HepG2 (cell line): ENCODE data around the gene SLC35F1. TPM values are rescaled to one million over a fixed set of nuclear protein-coding genes. Genes with fewer than 3 reads are reported as not detected.

Experiments
- ATAC-seq: fragments of 200-7000 bp; cut with Tn5 transposase; 3 replicates; pipeline ENCODE4 v1.9.1; 2020; ENCODE audit warnings: mild to moderate bottlenecking, moderate library complexity
- BruUV-seq: library from RNA; stranded (reverse); fragments of 400-500 nt; replicated peaks from 2 replicates; lab custom pipeline; 2021; lab: Mats Ljungman, UMichigan
- CTCF ChIA-PET: fragments of 300-600 bp; formaldehyde crosslinking; extraction: SDS; loops from one replicate; lab custom pipeline; 2021; ENCODE audit warnings: low total read pairs, inconsistent platforms, low intra/inter-chr PET ratio; lab: Yijun Ruan, JAX
- POLR2A ChIA-PET: fragments of 350-600 bp; sonication (Branson Sonifier 250); formaldehyde crosslinking; loops from one replicate; lab custom pipeline; 2020; ENCODE audit warnings: antibody characterized with exemption, inconsistent platforms; lab: Yijun Ruan, JAX
- DNase-seq: peaks from one replicate; pipeline ENCODE4 v3.0.0-alpha.2; 2015; ENCODE audit warnings: low spot score
- FAIRE-seq: peaks from 3 replicates; lab custom pipeline; 2011; peaks lifted over from hg19 to GRCh38; lab: Jason Lieb, UNC
- H2AFZ ChIP-seq: one replicate; pipeline ENCODE4 v1.6.1; 2011; ENCODE audit warnings: low read length, inconsistent platforms
- H3K27ac ChIP-seq: fragments of 300-600 bp; 3 replicates; pipeline ENCODE4 v1.8.0; 2011; ENCODE audit warnings: mixed run types, mild to moderate bottlenecking, mixed read lengths, low read length, inconsistent platforms; ENCODE audit not compliant: insufficient read depth; ENCODE audit errors: extremely low read length
- H3K27me3 ChIP-seq, 2 experiments: fragments of 200-600 bp in 1 of 2; 2 replicates in 1 of 2; 3 replicates in 1 of 2; pipeline versions ENCODE4 v1.6.0 to v1.8.0; 2011; ENCODE audit warnings: low read length in 2 of 2, mild to moderate bottlenecking in 2 of 2, moderate library complexity in 2 of 2, inconsistent platforms in 1 of 2; ENCODE audit not compliant: insufficient read depth in 2 of 2, control insufficient read depth in 1 of 2
- H3K36me3 ChIP-seq, 2 experiments: fragments of 200-600 bp in 1 of 2; replicated peaks in 1 of 2; 2 replicates in 1 of 2; 3 replicates in 1 of 2; pipeline versions ENCODE4 v1.5.1 to v1.8.0; 2011; ENCODE audit warnings: low read length in 2 of 2, inconsistent platforms in 1 of 2; ENCODE audit not compliant: insufficient read depth in 2 of 2, control insufficient read depth in 1 of 2
- H3K4me1 ChIP-seq: 2 replicates; pipeline ENCODE4 v1.5.1; 2012; ENCODE audit warnings: low read length, inconsistent platforms; ENCODE audit not compliant: insufficient read depth
- H3K4me2 ChIP-seq: 2 replicates; pipeline ENCODE4 v1.6.0; 2011; ENCODE audit warnings: low read depth, low read length, inconsistent platforms
- H3K4me3 ChIP-seq, 3 experiments: fragments of 200-600 bp in 1 of 3; sonication (generic), shearing (Covaris generic) in 1 of 3; replicated peaks in 1 of 3; 2 replicates each; pipeline ENCODE4 v1.5.1; 2011 to 2016; ENCODE audit warnings: low read length in 3 of 3, inconsistent platforms in 2 of 3, low read depth in 2 of 3, mild to moderate bottlenecking in 2 of 3, control low read depth in 1 of 3, mixed read lengths in 1 of 3; ENCODE audit not compliant: insufficient read depth in 1 of 3
- H3K79me2 ChIP-seq: one replicate; pipeline ENCODE4 v1.6.1; 2011; ENCODE audit warnings: low read length, inconsistent platforms; ENCODE audit not compliant: insufficient read depth
- H3K9ac ChIP-seq: 2 replicates; pipeline ENCODE4 v1.6.0; 2011; ENCODE audit warnings: mild to moderate bottlenecking, low read depth, low read length, inconsistent platforms; ENCODE audit not compliant: insufficient read depth
- H3K9me3 ChIP-seq: 2 replicates; pipeline ENCODE4 v1.5.1; 2012; ENCODE audit warnings: mild to moderate bottlenecking, low read length
- H4K20me1 ChIP-seq: 2 replicates; pipeline ENCODE4 v1.6.0; 2011; ENCODE audit warnings: inconsistent platforms, mild to moderate bottlenecking, low read length, moderate library complexity; ENCODE audit not compliant: insufficient read depth
- MED13 ChIP-seq: sonication (generic); formaldehyde crosslinking; IDR thresholded peaks from 2 replicates; pipeline ENCODE4 v1.5.0; 2020; ENCODE audit warnings: missing genetic modification reagents
- NR1H2 ChIP-seq: sonication (generic); formaldehyde crosslinking; IDR thresholded peaks from 2 replicates; pipeline ENCODE4 v1.8.1; 2022; ENCODE audit warnings: low read depth, missing genetic modification reagents, borderline replicate concordance
- PRDM15 ChIP-seq: sonication (generic); formaldehyde crosslinking; IDR thresholded peaks from 2 replicates; pipeline ENCODE4 v1.4.0; 2020; ENCODE audit warnings: missing genetic modification reagents
- RORA ChIP-seq: sonication (generic); formaldehyde crosslinking; IDR thresholded peaks from 2 replicates; pipeline ENCODE4 v1.5.0; 2020; ENCODE audit warnings: mild to moderate bottlenecking, missing genetic modification reagents, moderate library complexity
- THAP7 ChIP-seq: sonication (generic); formaldehyde crosslinking; IDR thresholded peaks from 2 replicates; pipeline ENCODE4 v1.8.1; 2023; ENCODE audit warnings: mild to moderate bottlenecking, missing genetic modification reagents
- THYN1 ChIP-seq: sonication (generic); formaldehyde crosslinking; IDR thresholded peaks from 2 replicates; pipeline ENCODE4 v1.8.1; 2023; ENCODE audit warnings: low read depth, mild to moderate bottlenecking, moderate library complexity, missing genetic modification reagents, borderline replicate concordance
- WGBS: methylation state at CpG from one replicate; pipeline ENCODE4 v1.1.6; 2017; ENCODE audit warnings: low lambda C conversion rate; 5-methylcytosine and 5-hydroxymethylcytosine counted together
- in situ Hi-C: cut with HindIII; loops from 2 replicates; pipeline ENCODE4 v1.10.0; 2017; ENCODE audit warnings: low pct_unique_long_range_greater_than_20kb; ENCODE audit not compliant: extremely low pct_ligation_motif_present
- intact Hi-C: fragments of 100-400 bp; cut with micrococcal nuclease; formaldehyde crosslinking; loops from one replicate; pipeline ENCODE4 v1.10.0; 2022; ENCODE audit not compliant: unreplicated experiment
- polyA plus RNA-seq, 8 experiments: library from polyadenylated mRNA; depleted of rRNA in 3 of 8; stranded (reverse) in 7 of 8; unstranded in 1 of 8; fragments of >200 nt; fragmentation: Illumina TruSeq in 4 of 8; extraction: Trizol in 4 of 8; gene quantifications; 2 replicates each; pipeline versions ENCODE4 v1.2.1 to v1.2.3, GENCODE V29; 2011 to 2016; ENCODE audit warnings: low read depth in 4 of 8, missing spikeins in 1 of 8, mixed read lengths in 1 of 8; ENCODE audit not compliant: insufficient read depth in 1 of 8
- total RNA-seq, 5 experiments: library from RNA; depleted of rRNA; stranded (reverse); fragments of >200 nt; fragmentation: Illumina TruSeq; extraction: Trizol; gene quantifications; 2 replicates each; pipeline ENCODE4 v1.2.3, GENCODE V29; 2016; ENCODE audit warnings: low read depth in 1 of 5

SLC35F1 gene
- total and polyA plus RNA-seq, 2 of the 13 experiments (the other 11 are each of a cell fraction or from before 2014, with no cell fraction given), result 0.01 TPM; not detected in 1

- FAIRE-seq, result no peak
- TF ChIP-seq NR1H2, result no peak
- TF ChIP-seq RORA (CRISPR knock-in tag), result no peak
- no peak for TF ChIP-seq THAP7
- no peak for TF ChIP-seq THYN1 (CRISPR knock-in tag)
- no peak for TF ChIP-seq MED13
- TF ChIP-seq PRDM15 (CRISPR knock-in tag), result no peak
Measured at GRCh38 chr6:118083711-118084110, 176.6 kb downstream of the SLC35F1 start.

More at GRCh38 chr6:118083711-118084110, 176.6 kb downstream of the SLC35F1 start:
- H3K9me3 ChIP-seq, result no peaks in the 10 kb centered on the region
- WGBS, result 0% methylated on average over 2 of the region's 2 CpGs
- H4K20me1 ChIP-seq, result no peaks in the 10 kb centered on the region; the same call in 1 of the 2 replicates
- CTCF ChIA-PET, result no interaction called here
- POLR2A ChIA-PET, result no interaction called here
- DNase-seq (no peak), ATAC-seq (no peak)
- H2AFZ ChIP-seq, result no peak overlapping the region
- no peaks in the 10 kb centered on the region for H3K79me2 ChIP-seq
- no peak overlapping the region for H3K9ac ChIP-seq
- H3K27me3 ChIP-seq, result no peaks in the 10 kb centered on the region
- no TSS peak for BruUV-seq
- H3K4me3 ChIP-seq, result no peak overlapping the region
- H3K4me2 ChIP-seq, result no peak overlapping the region
- H3K27ac ChIP-seq, result no peak overlapping the region
- H3K4me1 ChIP-seq, result no peaks in the 10 kb centered on the region
- in situ Hi-C loops (no loop called here), intact Hi-C loops (no loop called here)
- H3K36me3 ChIP-seq, result no peaks in the 10 kb centered on the region
